Measurements from ENCODE around the gene PARP11. TPM values are rescaled to one million over a fixed set of nuclear protein-coding genes. Genes with fewer than 3 reads are reported as not detected.

The PARP11 gene
- total RNA-seq, 4 donors from 2014 or later: 4.5 to 6.2 (median 5.0) TPM

DNA sequence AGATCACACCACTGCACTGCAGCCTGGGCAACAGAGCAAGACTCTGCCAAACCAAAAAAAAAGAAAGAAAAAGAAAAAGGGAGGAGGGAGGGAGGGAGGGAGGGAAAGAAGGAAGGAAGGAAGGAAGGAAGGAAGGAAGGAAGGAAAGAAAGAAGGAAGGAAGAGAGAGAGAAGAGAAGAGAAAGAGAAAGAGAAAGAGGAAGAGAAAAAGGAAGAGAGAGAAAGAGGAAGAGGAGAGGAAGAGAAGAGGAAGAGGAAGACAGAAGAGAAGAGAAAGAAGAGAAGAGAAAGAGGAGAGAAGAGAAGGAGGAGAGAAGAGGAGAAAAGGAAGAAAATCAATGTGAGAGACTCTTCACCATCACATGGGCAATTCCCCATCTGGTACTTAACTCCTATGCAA, 62.7 kb downstream of the PARP11 start:
- Histone ChIP-seq H3K4me1 (no peaks in the 10 kb centered on the region), H3K36me3 (peaks cover 0 to 10% (median 0%) of the 10 kb centered on the region in 4 donors), H3K9me3 (no peaks in the 10 kb centered on the region), H3K4me3 (no peak overlapping the region), H3K27ac (no peak overlapping the region), H3K27me3 (no peaks in the 10 kb centered on the region)
- in situ Hi-C loops (cut with MboI; ENCODE audit: low pct_ligation_motif_present in 1 of 4, low pct_unique_long_range_greater_than_20kb in 1 of 4, low sequenced_read_pairs in 3 of 4): no loop called here
- no peak for TF ChIP-seq POLR2AphosphoS5 (IDR thresholded peaks at IDR 0.05)
- no peak for TF ChIP-seq EP300 (IDR thresholded peaks at IDR 0.05; ENCODE audit: low read depth)
- DNase-seq: no peak
- intact Hi-C loops (cut with DNase I; ENCODE audit: low total_unique reads): no loop called here

DNA sequence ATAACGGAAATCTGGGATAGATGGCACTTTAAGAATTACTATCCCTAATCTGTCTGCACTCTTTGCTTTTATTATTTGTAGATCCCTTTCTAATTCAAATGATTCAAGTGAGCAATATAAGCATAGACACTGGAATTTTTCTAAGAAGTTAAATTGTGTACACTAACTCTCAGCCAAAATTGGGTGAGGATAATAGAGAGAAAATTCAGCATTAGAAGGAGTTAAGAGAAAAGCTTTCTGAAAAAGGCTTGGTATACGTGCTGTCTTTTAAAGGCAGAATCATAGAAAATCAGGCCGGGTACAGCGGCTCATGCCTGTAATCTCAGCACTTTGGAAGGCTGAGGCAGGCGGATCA, 63.2 kb downstream of the PARP11 start:
- Histone ChIP-seq H3K4me3 (no peak overlapping the region), H3K27me3 (no peaks in the 10 kb centered on the region), H3K9me3 (no peaks in the 10 kb centered on the region), H3K27ac (no peak overlapping the region), H3K36me3 (peaks cover 0 to 10% (median 0%) of the 10 kb centered on the region in 4 donors), H3K4me1 (no peaks in the 10 kb centered on the region)
- in situ Hi-C loops (cut with MboI; ENCODE audit: low pct_ligation_motif_present in 1 of 4, low pct_unique_long_range_greater_than_20kb in 1 of 4, low sequenced_read_pairs in 3 of 4) (no loop called here), intact Hi-C loops (cut with DNase I; ENCODE audit: low total_unique reads) (no loop called here)
- no peak for DNase-seq
- WGBS, 2 donors (ENCODE audit: low coverage in 1 of 2): 91 to 94% methylated on average over 4 to 5 of the region's 5 CpGs
- no peak for TF ChIP-seq POLR2AphosphoS5 (IDR thresholded peaks at IDR 0.05)
- no peak for TF ChIP-seq CTCF (IDR thresholded peaks at IDR 0.05)
- no peak for TF ChIP-seq EP300 (IDR thresholded peaks at IDR 0.05; ENCODE audit: low read depth)
- TF ChIP-seq POLR2A (IDR thresholded peaks at IDR 0.05): no peak

GRCh38 chr12:3809357-3810015, 63.7 kb downstream of the PARP11 start:
- Histone ChIP-seq H3K4me1 (no peaks in the 10 kb centered on the region), H3K36me3 (peaks cover 0 to 8% (median 0%) of the 10 kb centered on the region in 4 donors), H3K9me3 (no peaks in the 10 kb centered on the region), H3K4me3 (no peak overlapping the region), H3K27me3 (no peaks in the 10 kb centered on the region), H3K27ac (no peak overlapping the region)
- no peak for DNase-seq
- in situ Hi-C loops (cut with MboI; ENCODE audit: low pct_ligation_motif_present in 1 of 4, low pct_unique_long_range_greater_than_20kb in 1 of 4, low sequenced_read_pairs in 3 of 4): loop anchor here in 1 of 4 donors (10.0 kb wide), 1 partner anchor 515 kb away; no protein-coding TSS in a partner anchor
- whole genome bisulfite sequencing, 2 donors (ENCODE audit: low coverage in 1 of 2): 89 to 90% methylated on average over 6 of the region's 6 CpGs
- intact Hi-C loops (cut with DNase I; ENCODE audit: low total_unique reads): no loop called here
- TF ChIP-seq EP300 (IDR thresholded peaks at IDR 0.05; ENCODE audit: low read depth) (no peak), POLR2A (IDR thresholded peaks at IDR 0.05) (no peak), CTCF (IDR thresholded peaks at IDR 0.05) (no peak), POLR2AphosphoS5 (IDR thresholded peaks at IDR 0.05) (no peak)

GRCh38 chr12:3805077-3805476, 68.1 kb downstream of the PARP11 start:
- intact Hi-C loops (cut with DNase I; ENCODE audit: low total_unique reads): loop anchor here (2.0 kb wide), 1 partner anchor 504 kb away; no protein-coding TSS in a partner anchor
- WGBS, 2 donors (ENCODE audit: low coverage in 1 of 2): 84% methylated on average over 1 of the region's 1 CpG; no CpG with 5 or more reads in 1 of the 2 donors
- Histone ChIP-seq H3K27me3 (no peaks in the 10 kb centered on the region), H3K4me1 (no peaks in the 10 kb centered on the region), H3K9me3 (no peaks in the 10 kb centered on the region), H3K36me3 (no peaks in the 10 kb centered on the region), H3K4me3 (no peak overlapping the region), H3K27ac (no peak overlapping the region)
- DNase-seq: no peak
- TF ChIP-seq CTCF (IDR thresholded peaks at IDR 0.05) (no peak), POLR2A (IDR thresholded peaks at IDR 0.05) (no peak), EP300 (IDR thresholded peaks at IDR 0.05; ENCODE audit: low read depth) (no peak), POLR2AphosphoS5 (IDR thresholded peaks at IDR 0.05) (no peak)
- in situ Hi-C loops (cut with MboI; ENCODE audit: low pct_ligation_motif_present in 1 of 4, low pct_unique_long_range_greater_than_20kb in 1 of 4, low sequenced_read_pairs in 3 of 4): loop anchor here in 1 of 4 donors (10.0 kb wide), 1 partner anchor 510 kb away; no protein-coding TSS in a partner anchor
